ENCODE results near the gene UBXN2A. TPM values are rescaled to one million over a fixed set of nuclear protein-coding genes. Genes with fewer than 3 reads are reported as not detected.

The UBXN2A gene
- total and polyA plus RNA-seq, 10 of the 15 experiments (the other 5 are each of a cell fraction or from before 2014, with no cell fraction given), result 3.7 to 23.5 (median 14.6) TPM

DNA sequence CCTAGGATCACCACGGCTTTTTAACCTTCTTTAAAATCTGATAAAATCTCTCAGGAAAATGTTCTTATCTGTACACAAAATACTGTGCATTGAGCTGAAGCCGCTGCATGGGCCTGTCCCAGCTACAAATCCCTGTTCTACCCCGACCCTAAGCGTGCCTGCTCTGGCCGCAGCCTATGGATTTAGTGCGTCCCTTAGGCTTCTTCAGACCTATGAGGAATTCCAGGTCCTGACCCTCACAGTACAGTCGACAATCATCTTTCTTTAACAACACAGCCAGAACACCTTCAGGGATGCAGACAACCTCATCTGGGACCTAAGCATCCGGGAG lies 107.4 kb downstream of the UBXN2A start:
- H3K9ac ChIP-seq (ENCODE audit: control insufficient read depth, insufficient read depth, low read length), result no peak overlapping the region
- no peak overlapping the region for H3K27ac ChIP-seq (ENCODE audit: control insufficient read depth, insufficient read depth)
- peak overlapping the region; percentile 65 for H3K4me2 ChIP-seq (ENCODE audit: control insufficient read depth, insufficient read depth)
- in situ Hi-C loops (cut with MboI), result no loop called here
- H3K36me3 ChIP-seq (ENCODE audit: control insufficient read depth in 2 of 2, insufficient read depth in 2 of 2, low read length in 1 of 2), result no peaks in the 10 kb centered on the region
- WGBS (ENCODE audit: insufficient coverage, insufficient replicate concordance, low lambda C conversion rate, missing lambda C conversion rate), result 23% methylated on average over 8 of the region's 8 CpGs
- H2AFZ ChIP-seq (ENCODE audit: control insufficient read depth, low read depth, low read length), result peak overlapping the region; percentile 93
- no peak for DNase-seq (ENCODE audit: low read depth, low spot score)
- H3K4me1 ChIP-seq (ENCODE audit: control insufficient read depth, insufficient read depth, low read length), result peaks cover 11% of the 10 kb centered on the region
- RAD21 ChIA-PET (ENCODE audit: unreplicated experiment), result interaction anchor here (0.7 to 1.7 kb wide), 12 partner anchors 12 to 223 kb away, joined by 3 to 31 read pairs (median 6); partner anchors contain the start of genes ATAD2B, SF3B6 and TP53I3
- peaks cover 0 to 5% of the 10 kb centered on the region in 2 experiments; a peak in 3 of 4 replicates for H3K27me3 ChIP-seq (replicated peaks in 1 of 2; ENCODE audit: control insufficient read depth in 2 of 2, insufficient read depth in 2 of 2, low read length in 1 of 2)
- no peak overlapping the region for H3K4me3 ChIP-seq
- SMC1A ChIA-PET (ENCODE audit: uncharacterized antibody, unreplicated experiment), result interaction anchor here (0.6 to 1.4 kb wide), 10 partner anchors 13 to 227 kb away, joined by 3 to 14 read pairs (median 4); partner anchors contain the start of gene ATAD2B
- intact Hi-C loops (cut with micrococcal nuclease; ENCODE audit: unreplicated experiment), result loop anchor here (1.0 to 5.0 kb wide), 2 partner anchors 29 to 120 kb away; partner anchors contain the start of genes ATAD2B and SF3B6
- TF ChIP-seq POU2F2 (IDR thresholded peaks at IDR 0.05; ENCODE audit: borderline replicate concordance, low read depth, low read length) (no peak), IKZF1 (conservative IDR thresholded peaks at IDR 0.05) (peak; percentile 7; the same call in 1 of the 2 replicates)
- ATAC-seq, result peak; percentile 0; the same call in 1 of the 3 replicates
- CTCF ChIA-PET, result interaction anchor here (0.7 to 3.7 kb wide), 10 partner anchors 10 to 223 kb away, joined by 3 to 26 read pairs (median 5); partner anchors contain the start of genes ATAD2B, SF3B6 and TP53I3
- BruUV-seq (replicated peaks), result no TSS peak
- H3K9me3 ChIP-seq (replicated peaks; ENCODE audit: control insufficient read depth, insufficient read depth, low read length), result no peaks in the 10 kb centered on the region
- H4K20me1 ChIP-seq (ENCODE audit: control insufficient read depth, insufficient read depth), result no peaks in the 10 kb centered on the region
- POLR2A ChIA-PET, result interaction anchor here (0.7 to 1.7 kb wide), 11 partner anchors 13 to 1434 kb away, joined by 3 to 12 read pairs (median 3); partner anchors contain the start of genes ATAD2B, SF3B6 and TP53I3
- no peak for FAIRE-seq
- peaks cover 7% of the 10 kb centered on the region for H3K79me2 ChIP-seq (ENCODE audit: control insufficient read depth, insufficient read depth, low read length)

DNA sequence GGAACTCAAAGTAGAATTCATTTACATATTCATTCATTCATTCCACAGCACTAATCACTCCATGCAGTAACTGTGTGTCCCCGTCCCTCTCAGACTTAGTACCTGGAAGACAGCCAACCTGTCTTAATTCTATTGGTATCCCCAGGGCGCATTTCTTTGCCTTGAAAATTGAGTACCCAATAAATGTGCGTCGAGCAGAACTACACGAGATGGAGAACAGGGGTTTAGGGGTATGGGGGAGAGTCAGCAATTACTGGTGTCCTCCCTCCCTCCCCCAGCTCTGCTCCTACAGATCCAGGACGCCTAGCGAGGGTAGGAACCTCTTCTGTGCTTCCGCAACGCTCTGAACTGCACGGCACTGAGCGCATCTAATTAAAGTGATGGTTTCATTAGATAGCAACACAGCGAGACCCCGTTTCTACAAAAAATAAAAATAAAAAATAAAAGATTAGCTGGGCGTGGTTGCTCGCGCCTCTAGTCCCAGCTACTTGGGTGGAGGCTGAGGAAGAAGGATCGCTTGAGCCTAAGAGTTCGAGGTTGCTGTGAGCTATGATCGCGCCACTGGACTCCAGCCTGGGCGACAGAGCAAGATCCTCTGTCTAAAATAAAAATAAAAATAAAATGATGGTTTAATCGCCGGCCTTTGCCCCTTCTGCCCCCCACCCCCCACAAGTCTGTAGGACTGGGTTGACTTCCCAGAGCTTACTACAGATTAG lies 108.7 kb downstream of the UBXN2A start:
- peak overlapping the region; percentile 90 for H3K4me2 ChIP-seq (ENCODE audit: control insufficient read depth, insufficient read depth)
- peak overlapping the region; percentile 32; the same call in 1 of the 2 replicates for H3K9ac ChIP-seq (ENCODE audit: control insufficient read depth, insufficient read depth, low read length)
- FAIRE-seq (no peak), DNase-seq (ENCODE audit: low read depth, low spot score) (no peak), ATAC-seq (no peak)
- 3% methylated on average over 23 of the region's 23 CpGs for WGBS (ENCODE audit: insufficient coverage, insufficient replicate concordance, low lambda C conversion rate, missing lambda C conversion rate)
- no peak overlapping the region for H3K27ac ChIP-seq (ENCODE audit: control insufficient read depth, insufficient read depth)
- peaks cover 7% of the 10 kb centered on the region for H3K79me2 ChIP-seq (ENCODE audit: control insufficient read depth, insufficient read depth, low read length)
- intact Hi-C loops (cut with micrococcal nuclease; ENCODE audit: unreplicated experiment) (loop anchor here (5.0 kb wide), 1 partner anchor 122 kb away; the partner anchor contains the start of gene ATAD2B), in situ Hi-C loops (cut with MboI) (no loop called here)
- no peaks in the 10 kb centered on the region for H4K20me1 ChIP-seq (ENCODE audit: control insufficient read depth, insufficient read depth)
- no peaks in the 10 kb centered on the region for H3K36me3 ChIP-seq (ENCODE audit: control insufficient read depth in 2 of 2, insufficient read depth in 2 of 2, low read length in 1 of 2)
- no peaks in the 10 kb centered on the region for H3K9me3 ChIP-seq (replicated peaks; ENCODE audit: control insufficient read depth, insufficient read depth, low read length)
- H3K4me3 ChIP-seq, result peak overlapping the region; percentile 54
- SMC1A ChIA-PET (ENCODE audit: uncharacterized antibody, unreplicated experiment), result interaction anchor here (0.7 kb wide), 1 partner anchor 49 kb away, joined by 3 read pairs; no protein-coding TSS in a partner anchor
- H3K4me1 ChIP-seq (ENCODE audit: control insufficient read depth, insufficient read depth, low read length), result peaks cover 11% of the 10 kb centered on the region
- peaks cover 0 to 5% of the 10 kb centered on the region in 2 experiments; a peak in 3 of 4 replicates for H3K27me3 ChIP-seq (replicated peaks in 1 of 2; ENCODE audit: control insufficient read depth in 2 of 2, insufficient read depth in 2 of 2, low read length in 1 of 2)
- no TSS peak for BruUV-seq (replicated peaks)
- POLR2A ChIA-PET, result interaction anchor here (0.6 to 1.0 kb wide), 4 partner anchors 28 to 935 kb away, joined by 3 to 4 read pairs (median 3); no protein-coding TSS in a partner anchor
- CTCF ChIA-PET, result interaction anchor here (0.6 to 3.7 kb wide), 5 partner anchors 11 to 256 kb away, joined by 3 to 26 read pairs (median 3); partner anchors contain the start of genes ATAD2B and TP53I3
- RAD21 ChIA-PET (ENCODE audit: unreplicated experiment), result interaction anchor here (0.8 to 1.2 kb wide), 3 partner anchors 14 to 123 kb away, joined by 3 to 7 read pairs (median 3); partner anchors contain the start of gene ATAD2B
- H2AFZ ChIP-seq (ENCODE audit: control insufficient read depth, low read depth, low read length), result peak overlapping the region; percentile 75
- TF ChIP-seq MYC (IDR thresholded peaks at IDR 0.05; ENCODE audit: insufficient read depth, insufficient read length, insufficient replicate concordance, low read length, severe bottlenecking) (no peak), NFYA (IDR thresholded peaks at IDR 0.05; ENCODE audit: borderline replicate concordance, low read depth, low read length) (no peak), RB1 (IDR thresholded peaks at IDR 0.05; ENCODE audit: borderline replicate concordance) (no peak)
- TF ChIP-seq, protein P1, sequence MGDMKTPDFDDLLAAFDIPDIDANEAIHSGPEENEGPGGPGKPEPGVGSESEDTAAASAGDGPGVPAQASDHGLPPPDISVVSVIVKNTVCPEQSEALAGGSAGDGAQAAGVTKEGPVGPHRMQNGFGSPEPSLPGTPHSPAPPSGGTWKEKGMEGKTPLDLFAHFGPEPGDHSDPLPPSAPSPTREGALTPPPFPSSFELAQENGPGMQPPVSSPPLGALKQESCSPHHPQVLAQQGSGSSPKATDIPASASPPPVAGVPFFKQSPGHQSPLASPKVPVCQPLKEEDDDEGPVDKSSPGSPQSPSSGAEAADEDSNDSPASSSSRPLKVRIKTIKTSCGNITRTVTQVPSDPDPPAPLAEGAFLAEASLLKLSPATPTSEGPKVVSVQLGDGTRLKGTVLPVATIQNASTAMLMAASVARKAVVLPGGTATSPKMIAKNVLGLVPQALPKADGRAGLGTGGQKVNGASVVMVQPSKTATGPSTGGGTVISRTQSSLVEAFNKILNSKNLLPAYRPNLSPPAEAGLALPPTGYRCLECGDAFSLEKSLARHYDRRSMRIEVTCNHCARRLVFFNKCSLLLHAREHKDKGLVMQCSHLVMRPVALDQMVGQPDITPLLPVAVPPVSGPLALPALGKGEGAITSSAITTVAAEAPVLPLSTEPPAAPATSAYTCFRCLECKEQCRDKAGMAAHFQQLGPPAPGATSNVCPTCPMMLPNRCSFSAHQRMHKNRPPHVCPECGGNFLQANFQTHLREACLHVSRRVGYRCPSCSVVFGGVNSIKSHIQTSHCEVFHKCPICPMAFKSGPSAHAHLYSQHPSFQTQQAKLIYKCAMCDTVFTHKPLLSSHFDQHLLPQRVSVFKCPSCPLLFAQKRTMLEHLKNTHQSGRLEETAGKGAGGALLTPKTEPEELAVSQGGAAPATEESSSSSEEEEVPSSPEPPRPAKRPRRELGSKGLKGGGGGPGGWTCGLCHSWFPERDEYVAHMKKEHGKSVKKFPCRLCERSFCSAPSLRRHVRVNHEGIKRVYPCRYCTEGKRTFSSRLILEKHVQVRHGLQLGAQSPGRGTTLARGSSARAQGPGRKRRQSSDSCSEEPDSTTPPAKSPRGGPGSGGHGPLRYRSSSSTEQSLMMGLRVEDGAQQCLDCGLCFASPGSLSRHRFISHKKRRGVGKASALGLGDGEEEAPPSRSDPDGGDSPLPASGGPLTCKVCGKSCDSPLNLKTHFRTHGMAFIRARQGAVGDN (IDR thresholded peaks at IDR 0.05), result no peak
